ENCODE measurements around the gene EPAS1. TPM values are rescaled to one million over a fixed set of nuclear protein-coding genes. Genes with fewer than 3 reads are reported as not detected.

Gene EPAS1
- total and polyA plus RNA-seq, 2 of the 13 experiments (the other 11 are each of a cell fraction or from before 2014, with no cell fraction given) = 47.1 to 182 TPM

- peak; percentile 41 for TF ChIP-seq ARID5B (CRISPR knock-in tag; IDR thresholded peaks at IDR 0.05)
- TF ChIP-seq, protein P1, sequence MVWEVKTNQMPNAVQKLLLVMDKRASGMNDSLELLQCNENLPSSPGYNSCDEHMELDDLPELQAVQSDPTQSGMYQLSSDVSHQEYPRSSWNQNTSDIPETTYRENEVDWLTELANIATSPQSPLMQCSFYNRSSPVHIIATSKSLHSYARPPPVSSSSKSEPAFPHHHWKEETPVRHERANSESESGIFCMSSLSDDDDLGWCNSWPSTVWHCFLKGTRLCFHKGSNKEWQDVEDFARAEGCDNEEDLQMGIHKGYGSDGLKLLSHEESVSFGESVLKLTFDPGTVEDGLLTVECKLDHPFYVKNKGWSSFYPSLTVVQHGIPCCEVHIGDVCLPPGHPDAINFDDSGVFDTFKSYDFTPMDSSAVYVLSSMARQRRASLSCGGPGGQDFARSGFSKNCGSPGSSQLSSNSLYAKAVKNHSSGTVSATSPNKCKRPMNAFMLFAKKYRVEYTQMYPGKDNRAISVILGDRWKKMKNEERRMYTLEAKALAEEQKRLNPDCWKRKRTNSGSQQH (CRISPR knock-in tag; IDR thresholded peaks at IDR 0.05; ENCODE audit: low read depth) = 0 out of 2 replicates have a peak, but pooled peaks have one; percentile 11
- TF ChIP-seq, protein P2, sequence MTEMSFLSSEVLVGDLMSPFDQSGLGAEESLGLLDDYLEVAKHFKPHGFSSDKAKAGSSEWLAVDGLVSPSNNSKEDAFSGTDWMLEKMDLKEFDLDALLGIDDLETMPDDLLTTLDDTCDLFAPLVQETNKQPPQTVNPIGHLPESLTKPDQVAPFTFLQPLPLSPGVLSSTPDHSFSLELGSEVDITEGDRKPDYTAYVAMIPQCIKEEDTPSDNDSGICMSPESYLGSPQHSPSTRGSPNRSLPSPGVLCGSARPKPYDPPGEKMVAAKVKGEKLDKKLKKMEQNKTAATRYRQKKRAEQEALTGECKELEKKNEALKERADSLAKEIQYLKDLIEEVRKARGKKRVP (CRISPR knock-in tag; IDR thresholded peaks at IDR 0.05) = 0 out of 4 replicates have a peak, but pooled peaks of 1 of the 2 experiments have one; percentile 5
- TF ChIP-seq ZNF407 (CRISPR knock-in tag; IDR thresholded peaks at IDR 0.05; ENCODE audit: not compliant biosample characterization) = peak; percentile 80
- no peak for TF ChIP-seq FOXA1 (IDR thresholded peaks at IDR 0.05)
- TF ChIP-seq FOXA1 (CRISPR knock-in tag; IDR thresholded peaks at IDR 0.05) = no peak
- no peak for TF ChIP-seq ATRX (CRISPR knock-in tag; IDR thresholded peaks at IDR 0.05; ENCODE audit: borderline replicate concordance)
- TF ChIP-seq, protein P3, sequence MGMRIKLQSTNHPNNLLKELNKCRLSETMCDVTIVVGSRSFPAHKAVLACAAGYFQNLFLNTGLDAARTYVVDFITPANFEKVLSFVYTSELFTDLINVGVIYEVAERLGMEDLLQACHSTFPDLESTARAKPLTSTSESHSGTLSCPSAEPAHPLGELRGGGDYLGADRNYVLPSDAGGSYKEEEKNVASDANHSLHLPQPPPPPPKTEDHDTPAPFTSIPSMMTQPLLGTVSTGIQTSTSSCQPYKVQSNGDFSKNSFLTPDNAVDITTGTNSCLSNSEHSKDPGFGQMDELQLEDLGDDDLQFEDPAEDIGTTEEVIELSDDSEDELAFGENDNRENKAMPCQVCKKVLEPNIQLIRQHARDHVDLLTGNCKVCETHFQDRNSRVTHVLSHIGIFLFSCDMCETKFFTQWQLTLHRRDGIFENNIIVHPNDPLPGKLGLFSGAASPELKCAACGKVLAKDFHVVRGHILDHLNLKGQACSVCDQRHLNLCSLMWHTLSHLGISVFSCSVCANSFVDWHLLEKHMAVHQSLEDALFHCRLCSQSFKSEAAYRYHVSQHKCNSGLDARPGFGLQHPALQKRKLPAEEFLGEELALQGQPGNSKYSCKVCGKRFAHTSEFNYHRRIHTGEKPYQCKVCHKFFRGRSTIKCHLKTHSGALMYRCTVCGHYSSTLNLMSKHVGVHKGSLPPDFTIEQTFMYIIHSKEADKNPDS (CRISPR knock-in tag; IDR thresholded peaks at IDR 0.05) = peak; percentile 95; the same call in 1 of the 2 replicates
- 0 out of 2 replicates have a peak, but pooled peaks have one; percentile 20 for TF ChIP-seq ZNF670 (CRISPR knock-in tag; IDR thresholded peaks at IDR 0.05; ENCODE audit: borderline replicate concordance)
Measured at GRCh38 chr2:46296840-46297545, at the start of gene EPAS1 (continued).
